NCI-H2171 treated with DMSO at 0.1 percent for 48 hours (cell line): Measurements from ENCODE around the gene CDC42BPB.
"Not testable (repeated sequence)": the region's sequence is repeated elsewhere in the genome, so short reads cannot be mapped to it uniquely, and the experiment has no call there.

Experiments used
- DNase-seq: peaks from one replicate; lab custom pipeline; 2025; lab: John Stamatoyannopoulos, UW

Gene CDC42BPB

DNA sequence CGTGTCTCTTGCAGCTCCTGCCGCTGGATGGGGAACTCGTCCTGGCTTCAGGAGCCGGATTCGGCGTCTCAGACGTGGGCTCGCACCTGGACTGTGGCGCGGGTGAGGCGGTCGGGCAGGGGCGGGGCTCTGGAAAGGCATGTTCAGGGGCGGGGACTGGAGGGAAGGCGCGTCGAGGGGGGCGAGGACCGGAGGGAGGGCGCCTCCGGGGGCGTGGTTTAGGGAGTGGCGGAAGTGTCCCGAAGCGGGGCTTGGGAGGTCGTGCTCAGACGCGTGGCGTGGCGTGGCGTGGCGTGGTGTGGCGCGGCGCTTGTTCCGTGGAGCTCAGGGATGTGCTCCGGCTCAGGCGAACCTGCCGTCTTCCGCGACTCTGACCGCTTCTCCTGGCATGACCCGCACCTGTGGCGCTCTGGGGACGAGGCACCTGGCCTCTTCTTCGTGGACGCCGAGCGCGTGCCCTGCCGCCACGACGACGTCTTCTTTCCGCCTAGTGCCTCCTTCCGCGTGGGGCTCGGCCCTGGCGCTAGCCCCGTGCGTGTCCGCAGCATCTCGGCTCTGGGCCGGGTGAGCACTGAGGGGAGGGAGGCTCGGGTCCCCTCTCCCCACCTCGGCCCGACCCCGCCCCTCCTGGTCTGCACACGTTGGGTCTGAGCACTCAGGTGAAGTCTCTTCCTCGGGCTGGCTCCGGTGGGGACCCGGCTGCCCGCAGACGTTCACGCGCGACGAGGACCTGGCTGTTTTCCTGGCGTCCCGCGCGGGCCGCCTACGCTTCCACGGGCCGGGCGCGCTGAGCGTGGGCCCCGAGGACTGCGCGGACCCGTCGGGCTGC is 128.7 kb downstream of the CDC42BPB start:
- DNase-seq = peak; percentile 90

DNA sequence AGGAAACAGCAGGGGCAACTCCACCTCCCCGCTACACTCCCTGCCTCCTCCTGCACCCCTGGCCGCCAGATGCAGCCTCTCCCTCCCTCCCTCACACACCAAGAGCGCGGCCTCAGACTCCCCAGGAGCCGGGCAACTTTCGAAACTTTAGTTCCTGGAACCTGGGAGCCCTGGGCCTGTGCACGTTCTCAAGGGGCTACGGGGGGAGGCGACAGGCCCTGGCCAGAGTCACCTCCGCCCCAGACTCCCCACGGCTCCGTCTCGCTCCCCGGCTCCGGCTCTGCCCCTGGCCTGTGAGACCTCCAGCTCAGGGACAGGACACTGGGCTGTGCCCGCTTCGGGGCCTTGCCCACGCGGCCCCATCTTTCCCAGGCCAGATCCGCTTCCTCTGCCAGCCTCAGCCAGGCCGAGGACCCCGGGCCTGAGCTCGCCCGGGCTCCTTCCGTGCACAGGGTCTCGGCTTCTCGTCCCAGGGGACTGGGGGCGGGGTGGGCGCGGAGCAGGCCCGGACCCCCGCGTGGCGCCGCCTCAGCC is 129.4 kb downstream of the CDC42BPB start:
- peak; percentile 61 for DNase-seq

- no peak for DNase-seq
Measured at GRCh38 chr14:102927346-102927877, 129.9 kb downstream of the CDC42BPB start.

DNA sequence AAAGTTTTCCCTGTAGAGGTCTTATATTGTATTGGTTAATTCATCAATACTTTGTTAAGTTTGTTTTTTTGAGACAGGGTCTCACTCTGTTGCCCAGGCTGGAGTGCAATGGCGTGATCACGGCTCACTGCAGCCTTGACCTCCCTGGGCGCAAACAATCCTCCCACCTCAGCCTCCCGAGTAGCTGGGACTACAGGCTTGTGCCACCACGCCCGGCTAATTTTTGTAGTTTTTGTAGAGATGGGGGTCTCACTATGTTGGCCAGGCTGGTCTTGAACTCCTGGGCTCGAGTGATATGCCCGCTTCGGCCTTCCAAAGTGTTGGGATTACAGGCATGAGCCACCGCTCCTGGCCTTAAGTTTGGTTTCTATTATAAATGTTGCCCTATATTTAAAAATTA is 130.5 kb downstream of the CDC42BPB start:
- not testable (repeated sequence) for DNase-seq

GRCh38 chr14:102926104-102926503 is 131.2 kb downstream of the CDC42BPB start:
- DNase-seq = no peak

DNA sequence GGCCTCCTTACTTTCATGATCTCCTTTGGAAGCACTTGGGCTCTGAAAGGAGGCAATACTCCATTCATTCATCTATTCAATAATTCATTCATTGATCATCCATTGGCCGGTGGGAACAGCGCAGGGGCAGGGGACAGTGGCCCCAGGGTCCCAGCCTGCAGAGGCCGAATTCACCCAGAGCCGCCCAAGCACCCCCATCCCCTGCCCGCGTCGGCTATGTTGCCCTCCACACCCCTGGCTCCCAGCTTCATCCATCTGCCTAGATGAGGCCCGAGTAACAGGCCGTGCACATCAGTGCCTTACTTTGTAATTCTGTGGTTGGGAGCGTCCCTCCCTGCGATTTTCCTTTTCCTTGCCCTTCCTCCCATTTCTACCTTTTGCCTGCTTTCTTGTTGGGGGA is 131.7 kb downstream of the CDC42BPB start:
- DNase-seq = no peak

DNA sequence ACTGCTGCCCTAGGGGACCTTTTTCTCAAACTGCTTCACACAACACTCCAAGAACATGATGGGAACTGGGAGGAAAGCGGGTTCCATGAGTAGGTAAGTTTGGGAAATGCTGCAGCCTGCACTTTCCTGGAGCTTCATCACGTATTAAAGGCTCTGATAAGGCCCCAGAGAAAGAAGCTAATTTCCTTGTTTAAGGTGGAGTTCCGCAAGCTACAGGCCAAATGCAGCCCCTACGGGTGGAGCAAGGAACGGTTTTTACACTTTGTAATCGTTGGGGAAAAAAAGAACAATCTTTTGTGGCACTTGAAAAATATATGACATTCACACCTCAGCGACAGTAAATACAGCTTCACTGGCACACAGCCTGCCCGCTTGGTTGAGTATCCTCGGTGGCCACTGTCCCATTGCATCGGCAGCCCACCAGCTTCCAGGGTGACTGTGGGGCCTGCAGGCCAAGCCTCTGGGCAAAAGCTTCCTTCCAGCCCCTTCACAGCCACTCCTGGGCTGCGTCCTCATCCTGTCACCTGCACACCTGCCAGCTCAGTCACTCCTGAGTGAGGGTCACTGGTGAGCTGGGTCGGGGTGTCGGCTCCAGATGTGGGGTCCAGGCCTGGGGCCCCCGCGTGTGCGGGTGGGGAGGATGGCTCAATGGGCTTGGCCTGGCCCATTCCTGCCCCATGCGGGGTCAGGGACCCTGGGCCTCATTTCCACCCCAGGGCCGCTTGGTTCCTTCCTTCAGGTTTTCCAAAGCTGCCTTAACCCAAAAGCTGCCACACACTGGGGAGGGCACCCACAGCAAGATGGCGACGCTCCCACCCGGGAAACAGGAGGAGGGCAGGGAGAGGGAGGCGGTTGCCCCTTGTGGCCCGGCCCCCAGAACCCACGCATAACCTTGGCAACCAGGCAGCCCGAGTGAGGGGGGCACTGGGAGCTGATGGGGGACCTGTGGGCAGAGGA is 132.4 kb downstream of the CDC42BPB start:
- DNase-seq = no peak

DNA sequence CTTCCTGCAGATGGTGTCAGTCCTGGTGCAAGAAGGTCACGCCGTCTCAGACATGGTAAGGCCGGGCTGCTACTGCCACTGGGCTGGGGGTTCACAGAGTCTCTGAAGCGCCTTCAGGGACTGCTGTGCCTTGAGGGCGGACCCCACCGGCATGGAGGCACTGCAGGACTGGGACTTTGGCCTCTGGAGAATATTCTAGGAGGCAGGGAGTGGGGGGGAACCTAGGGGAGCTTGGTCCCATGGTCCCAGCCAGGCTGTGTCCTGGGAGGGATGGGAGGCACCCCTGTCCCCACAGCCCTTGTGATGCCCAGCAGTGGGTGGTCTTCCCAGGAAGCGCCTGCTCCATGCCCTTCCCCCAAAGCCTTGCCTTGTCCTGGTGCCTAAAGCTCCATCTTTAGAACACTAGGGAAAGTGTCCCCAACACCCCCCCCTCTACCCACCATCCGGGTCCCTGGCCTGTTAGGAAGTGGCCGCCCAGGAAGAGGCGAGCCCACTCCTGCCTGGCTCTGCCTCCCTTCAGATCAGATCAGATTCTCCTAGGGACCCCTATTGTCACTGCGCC is 133.3 kb downstream of the CDC42BPB start:
- DNase-seq = no peak

GRCh38 chr14:102923201-102923924 is 134.0 kb downstream of the CDC42BPB start:
- DNase-seq = no peak

GRCh38 chr14:102922490-102923200 is 134.7 kb downstream of the CDC42BPB start, which contains the start of gene AMN:
AMN (plus strand) TSS chr14:102922663; CDS start chr14:102922689, 26 bp downstream.
- DNase-seq = no peak

DNA sequence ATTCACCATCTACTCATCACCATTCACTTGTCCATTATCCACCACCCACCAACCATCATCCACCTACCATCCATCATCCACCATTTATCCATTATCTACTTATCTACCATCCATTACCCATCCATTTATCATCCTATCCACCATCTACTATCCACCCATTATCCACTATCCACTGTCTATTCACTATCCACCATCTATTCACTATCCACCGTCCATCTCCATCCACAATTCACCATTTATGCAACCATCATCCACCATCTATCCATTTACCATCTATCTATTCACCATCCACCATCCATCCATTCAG is 136.4 kb downstream of the CDC42BPB start:
- no peak for DNase-seq

DNA sequence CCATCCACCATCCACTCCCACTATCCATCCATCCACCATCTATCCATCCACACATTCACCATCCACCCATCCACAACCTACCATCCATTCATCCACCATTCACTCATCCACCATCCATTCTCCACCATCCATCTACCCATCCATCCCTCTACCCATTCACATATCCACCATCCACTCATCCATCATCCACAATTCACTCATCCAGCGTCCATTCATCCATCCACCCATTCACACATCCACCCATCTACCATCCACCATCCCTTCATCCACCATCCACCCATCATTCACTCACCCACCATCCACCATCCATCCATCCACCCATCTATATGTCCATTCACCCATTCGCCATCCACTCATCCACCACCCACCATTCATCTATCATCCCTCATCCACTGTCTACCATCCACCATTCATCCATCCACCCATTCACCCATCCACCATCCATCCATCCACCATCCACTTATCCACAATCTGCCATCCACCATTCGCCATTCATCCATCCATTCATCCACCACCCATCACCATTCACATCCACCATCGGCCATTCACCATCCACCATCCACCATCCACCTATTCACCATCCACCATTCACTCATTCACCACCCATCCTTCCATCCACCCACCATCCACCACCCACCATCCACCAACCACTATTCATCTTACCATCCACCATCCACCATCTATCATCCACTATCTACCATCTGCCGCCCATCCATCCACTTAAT is 136.9 kb downstream of the CDC42BPB start:
- no peak for DNase-seq

GRCh38 chr14:102918438-102918837 is 138.9 kb downstream of the CDC42BPB start:
- DNase-seq = no peak

GRCh38 chr14:102917469-102918211 is 139.7 kb downstream of the CDC42BPB start:
- DNase-seq = peak; percentile 16

- DNase-seq = no peak
Measured at GRCh38 chr14:102917056-102917385, 140.3 kb downstream of the CDC42BPB start.

GRCh38 chr14:102916347-102917055 is 140.8 kb downstream of the CDC42BPB start:
- DNase-seq = no peak

GRCh38 chr14:102915292-102916110 is 141.8 kb downstream of the CDC42BPB start:
- no peak for DNase-seq
